ENCODE data around the gene SMIM28. TPM values are rescaled to one million over a fixed set of nuclear protein-coding genes. Genes with fewer than 3 reads are reported as not detected.

SMIM28 gene
- total and polyA plus RNA-seq, 9 of the 15 experiments (the other 6 are each of a cell fraction or from before 2014, with no cell fraction given): not detected

GRCh38 chr6:138374230-138374629 is 3.5 kb upstream of the SMIM28 start:
- CTCF ChIA-PET (ENCODE audit: low intra/inter-chr PET ratio): no interaction called here
- DNase-seq (ENCODE audit: extremely low read depth in 1 of 4, low spot score in 3 of 4) (no peak), FAIRE-seq (no peak), ATAC-seq (no peak)
- in situ Hi-C loops (cut with MboI) (no loop called here), intact Hi-C loops (cut with micrococcal nuclease) (no loop called here)
- Histone ChIP-seq H3K9ac (ENCODE audit: insufficient read depth in 1 of 2, low read depth in 2 of 2, low read length in 2 of 2) (no peak overlapping the region), H3K4me3 (no peak overlapping the region), H3K79me2 (ENCODE audit: control insufficient read depth, insufficient read depth, low read length) (no peaks in the 10 kb centered on the region), H3K36me3 (ENCODE audit: control insufficient read depth, insufficient read depth, low read length) (no peaks in the 10 kb centered on the region), H3K4me1 (replicated peaks in 1 of 2; ENCODE audit: control insufficient read depth in 2 of 2, insufficient read depth in 2 of 2, low read length in 2 of 2) (peaks cover 4 to 20% of the 10 kb centered on the region in 2 experiments), H4K20me1 (replicated peaks; ENCODE audit: control insufficient read depth, insufficient read depth, low read length) (no peaks in the 10 kb centered on the region), H3K27ac (ENCODE audit: extremely low read depth, low read depth, low read length) (no peak overlapping the region), H2AFZ (ENCODE audit: low read depth, low read length) (no peak overlapping the region), H3K9me3 (replicated peaks; ENCODE audit: control insufficient read depth, insufficient read depth, low read depth, low read length) (no peaks in the 10 kb centered on the region), H3K4me2 (ENCODE audit: insufficient read depth, low read length) (no peak overlapping the region), H3K27me3 (ENCODE audit: control insufficient read depth in 2 of 2, insufficient read depth in 2 of 2, low read length in 2 of 2) (peaks cover 8 to 10% of the 10 kb centered on the region in 2 experiments; a peak in 4 of 5 replicates), H3K9me1 (ENCODE audit: control insufficient read depth, insufficient read depth, low read length) (no peaks in the 10 kb centered on the region)
- POLR2A ChIA-PET: interaction anchor here (1.0 kb wide), 1 partner anchor 11 kb away, joined by 3 read pairs; no protein-coding TSS in a partner anchor
- no peak for TF ChIP-seq GATA2 (CRISPR knock-in tag; IDR thresholded peaks at IDR 0.05)
- peak; percentile 55; the same call in 1 of the 2 replicates for TF ChIP-seq OTX1 (CRISPR knock-in tag; IDR thresholded peaks at IDR 0.05)
- no peak for TF ChIP-seq ZNF407 (IDR thresholded peaks at IDR 0.05; ENCODE audit: low read depth)
- TF ChIP-seq PTBP1 (IDR thresholded peaks at IDR 0.05; ENCODE audit: low read depth, low read length): no peak
- TF ChIP-seq TCF15 (CRISPR knock-in tag; IDR thresholded peaks at IDR 0.05): no peak
- no peak for TF ChIP-seq CBFA2T3 (IDR thresholded peaks at IDR 0.05)
- no peak for TF ChIP-seq CCNT2 (IDR thresholded peaks at IDR 0.05; ENCODE audit: borderline replicate concordance, extremely low read depth, insufficient read length, low read depth, low read length)
- TF ChIP-seq ZBTB26 (CRISPR knock-in tag; IDR thresholded peaks at IDR 0.05): 0 out of 2 replicates have a peak, but pooled peaks have one; percentile 51
- TF ChIP-seq ZSCAN32 (CRISPR knock-in tag; IDR thresholded peaks at IDR 0.05): no peak
- no peak for TF ChIP-seq ZNF121 (CRISPR knock-in tag; conservative IDR thresholded peaks at IDR 0.05)
- TF ChIP-seq NCOA1 (IDR thresholded peaks at IDR 0.05; ENCODE audit: low read depth): no peak
- BruUV-seq (replicated peaks): no TSS peak
